Gastrocnemius medialis (tissue), 4 donors: ENCODE data around the gene RASGRP3.

Experiments used
- POLR2A ChIP-seq, 2 donors: fragments of 450-650 bp; IDR thresholded peaks; one replicate each; pipeline ENCODE4 v1.6.1; 2017; ENCODE audit warnings: antibody characterized with exemption in 2 of 2, mild to moderate bottlenecking in 2 of 2, moderate library complexity in 2 of 2
- TF ChIP-seq, protein P1 (sequence below), 5 experiments: fragments of 450-650 bp in 3 of 5; fragments of 200-600 bp in 2 of 5; sonication (generic) in 2 of 5; IDR thresholded peaks in 4 of 5; conservative IDR thresholded peaks in 1 of 5; 1 replicate in 4 of 5; 2 replicates in 1 of 5; pipeline ENCODE4 v1.5.1; 2016 to 2019; ENCODE audit warnings: antibody characterized with exemption in 5 of 5, mild to moderate bottlenecking in 3 of 5, moderate library complexity in 3 of 5

DNA sequence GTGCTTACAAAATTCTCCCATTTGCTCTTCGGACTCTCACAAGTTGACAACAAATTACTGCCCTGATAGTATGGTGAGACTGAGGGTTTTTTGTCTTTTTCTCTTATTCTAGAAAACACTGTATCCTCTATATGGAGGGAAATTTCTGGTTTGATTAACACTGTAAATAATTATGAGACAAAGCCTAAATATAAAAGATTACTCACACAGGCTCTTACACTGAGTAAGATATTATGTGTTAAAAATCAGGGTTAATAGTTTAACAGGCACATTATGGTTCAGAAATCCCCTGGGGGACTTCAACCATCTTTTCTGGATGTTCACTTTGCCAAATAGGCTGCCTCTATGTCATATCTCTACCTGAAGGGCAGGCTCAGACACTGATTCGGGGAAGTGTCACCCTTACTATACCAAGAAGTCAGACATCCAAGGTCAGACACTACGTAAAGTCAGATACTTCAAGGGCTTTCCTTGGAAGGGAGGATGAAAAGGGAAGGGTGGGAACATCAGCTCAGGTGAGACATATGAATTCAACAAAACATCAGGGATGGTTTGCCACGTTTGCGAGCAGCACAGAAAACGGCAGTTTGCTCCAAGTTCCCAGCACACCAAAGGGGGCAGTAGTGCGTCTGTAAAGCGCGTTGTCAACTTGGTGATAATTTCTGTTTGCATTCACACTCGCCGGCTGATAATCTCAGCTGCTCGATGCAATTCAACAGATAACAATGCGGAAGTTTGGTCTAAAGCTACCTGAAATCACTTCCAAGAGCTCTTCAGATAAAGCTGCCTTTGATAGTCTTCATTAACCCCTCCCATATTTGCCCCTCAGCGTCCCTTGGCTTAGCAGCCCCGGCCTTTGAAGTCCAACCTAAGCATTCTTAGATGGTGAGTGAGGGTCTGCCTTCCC, 972 bp upstream of the RASGRP3 start:
- no peak for TF ChIP-seq POLR2A (IDR thresholded peaks at IDR 0.05)
- TF ChIP-seq, protein P1, sequence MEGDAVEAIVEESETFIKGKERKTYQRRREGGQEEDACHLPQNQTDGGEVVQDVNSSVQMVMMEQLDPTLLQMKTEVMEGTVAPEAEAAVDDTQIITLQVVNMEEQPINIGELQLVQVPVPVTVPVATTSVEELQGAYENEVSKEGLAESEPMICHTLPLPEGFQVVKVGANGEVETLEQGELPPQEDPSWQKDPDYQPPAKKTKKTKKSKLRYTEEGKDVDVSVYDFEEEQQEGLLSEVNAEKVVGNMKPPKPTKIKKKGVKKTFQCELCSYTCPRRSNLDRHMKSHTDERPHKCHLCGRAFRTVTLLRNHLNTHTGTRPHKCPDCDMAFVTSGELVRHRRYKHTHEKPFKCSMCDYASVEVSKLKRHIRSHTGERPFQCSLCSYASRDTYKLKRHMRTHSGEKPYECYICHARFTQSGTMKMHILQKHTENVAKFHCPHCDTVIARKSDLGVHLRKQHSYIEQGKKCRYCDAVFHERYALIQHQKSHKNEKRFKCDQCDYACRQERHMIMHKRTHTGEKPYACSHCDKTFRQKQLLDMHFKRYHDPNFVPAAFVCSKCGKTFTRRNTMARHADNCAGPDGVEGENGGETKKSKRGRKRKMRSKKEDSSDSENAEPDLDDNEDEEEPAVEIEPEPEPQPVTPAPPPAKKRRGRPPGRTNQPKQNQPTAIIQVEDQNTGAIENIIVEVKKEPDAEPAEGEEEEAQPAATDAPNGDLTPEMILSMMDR (IDR thresholded peaks at IDR 0.05 in 4 of 5, conservative IDR thresholded peaks at IDR 0.05 in 1 of 5) = peak; percentile 75 to 91 (median 87)
